ENCODE results near the gene MAP7D3.
"Not testable (repeated sequence)": the region's sequence is repeated elsewhere in the genome, so short reads cannot be mapped to it uniquely, and the experiment has no call there.

The MAP7D3 gene

DNA sequence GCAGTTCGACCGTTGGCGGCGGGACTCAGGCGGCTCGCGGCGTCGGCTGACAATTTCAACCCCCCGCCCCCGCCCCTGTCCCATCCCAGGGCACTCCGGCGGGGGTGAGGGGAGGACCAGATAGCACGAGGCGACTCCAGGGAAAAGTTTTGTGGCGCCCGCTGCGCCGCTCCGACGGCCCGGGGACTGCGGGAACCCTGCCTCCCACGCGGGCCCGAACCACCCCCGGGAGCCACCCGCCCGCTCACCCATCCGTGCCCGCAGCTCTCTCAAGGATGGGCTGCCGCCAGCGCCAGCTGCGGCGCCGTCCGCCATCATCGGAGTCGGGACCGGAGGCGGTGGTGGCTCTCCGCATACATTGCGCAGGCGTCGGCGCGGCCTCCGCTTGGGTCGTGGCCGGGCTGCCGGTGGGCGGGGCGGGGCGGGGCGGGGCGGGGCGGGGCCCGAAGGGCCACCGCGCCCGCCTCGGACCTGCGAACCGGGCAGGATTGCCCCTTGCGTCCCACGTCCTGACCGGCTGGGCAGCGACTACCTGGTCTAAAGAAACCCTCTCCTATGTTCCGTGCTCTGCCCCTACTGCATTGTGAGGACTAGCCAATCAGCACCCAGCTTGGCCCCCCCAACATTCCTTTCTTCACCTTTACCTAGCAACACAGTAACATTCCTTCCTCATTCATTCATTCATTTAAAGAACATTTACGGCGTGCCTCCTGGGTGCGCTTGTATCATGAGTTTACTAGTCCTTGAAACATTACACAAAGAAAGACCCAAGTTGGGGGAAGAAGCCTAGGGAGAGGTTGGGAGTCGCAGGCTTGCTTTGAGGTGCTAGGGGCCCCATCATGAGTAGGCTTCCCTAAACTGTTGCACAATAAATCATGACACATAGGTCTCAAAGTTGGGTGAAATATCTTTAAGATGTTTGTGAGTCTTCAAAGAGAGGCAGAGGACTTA, at the start of gene MAP7D3:
MAP7D3 (minus strand) TSS at position 360 of the 951 bp plus-strand sequence; CDS start at position 318, 42 bp downstream.
- peak; percentile 73 for DNase-seq

GRCh38 chrX:136300721-136301120, 49.5 kb upstream of the MAP7D3 start, which contains the start of gene ADGRG4:
Gene ADGRG4, plus strand, starts transcription at chrX:136300963. Its CDS starts 7,815 bp downstream, at chrX:136308778.
- not testable (repeated sequence) for DNase-seq

GRCh38 chrX:136295380-136295779, 44.2 kb upstream of the MAP7D3 start:
- no peak for DNase-seq

GRCh38 chrX:136292656-136293055, 41.5 kb upstream of the MAP7D3 start:
- DNase-seq: no peak

- no peak for DNase-seq
Observed at GRCh38 chrX:136291824-136292223, 40.6 kb upstream of the MAP7D3 start.

GRCh38 chrX:136286375-136286774, 35.2 kb upstream of the MAP7D3 start:
- DNase-seq: not testable (repeated sequence)

DNA sequence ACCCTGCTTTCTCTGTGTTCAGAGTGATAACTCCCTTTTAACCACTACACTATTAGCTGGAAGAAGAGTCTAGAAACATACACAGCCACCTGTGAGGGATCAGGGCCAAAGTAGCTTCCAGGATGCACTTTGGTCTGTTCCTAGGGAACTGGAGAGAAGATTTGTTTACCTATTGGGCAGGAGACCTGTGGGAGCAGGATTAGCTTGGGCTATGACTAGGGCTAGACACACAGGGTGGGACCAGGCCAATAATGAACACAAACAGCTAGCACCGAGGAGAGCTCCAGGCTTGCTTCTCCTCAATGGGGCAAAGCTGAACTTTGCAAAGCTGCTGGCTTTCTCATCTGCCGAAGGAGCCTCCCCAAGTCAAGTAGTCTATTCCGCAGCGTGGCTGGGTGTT, 24.4 kb upstream of the MAP7D3 start:
- DNase-seq: no peak

- DNase-seq: no peak
Observed at GRCh38 chrX:136273986-136274385, 22.8 kb upstream of the MAP7D3 start.

DNA sequence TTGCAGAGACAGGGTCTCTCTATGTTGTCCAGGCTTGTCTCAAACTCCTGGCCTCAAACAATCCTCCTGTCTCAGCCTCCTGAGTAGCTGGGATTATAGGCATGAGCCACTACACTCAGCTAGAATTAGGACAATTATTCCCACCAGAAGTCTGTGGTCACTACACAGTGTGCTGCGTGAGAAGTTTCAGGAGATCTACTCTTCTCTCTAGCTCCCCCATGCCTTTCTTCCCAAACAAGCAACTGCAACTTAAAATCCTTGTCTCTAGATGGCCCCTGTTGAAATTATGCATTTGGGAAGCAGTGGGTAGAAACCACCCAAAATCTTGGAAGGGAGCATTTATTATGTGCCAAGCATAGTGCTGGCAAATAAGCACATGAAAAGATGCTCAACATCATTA, 21.1 kb upstream of the MAP7D3 start:
- no peak for DNase-seq

- no peak for DNase-seq
Observed at GRCh38 chrX:136271300-136271699, 20.1 kb upstream of the MAP7D3 start.

DNA sequence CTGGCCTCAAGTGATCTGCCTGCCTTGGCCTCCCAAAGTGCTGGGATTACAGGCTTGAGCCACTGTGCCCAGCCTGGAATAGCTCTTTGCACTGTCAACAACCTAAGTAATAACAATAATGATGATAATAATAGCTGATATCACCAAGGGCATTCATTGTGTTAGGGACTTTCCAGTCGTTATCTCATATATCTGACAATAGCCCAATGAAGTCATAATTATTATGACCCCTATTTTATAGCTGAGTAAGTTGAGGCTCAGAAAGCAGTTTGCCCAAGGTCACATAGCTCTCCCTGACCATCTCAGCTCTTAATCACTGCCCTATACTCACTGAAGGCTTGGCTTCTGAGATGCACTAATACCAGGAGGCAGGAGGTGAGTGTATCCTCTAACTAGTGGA, 18.7 kb upstream of the MAP7D3 start:
- DNase-seq: no peak

DNA sequence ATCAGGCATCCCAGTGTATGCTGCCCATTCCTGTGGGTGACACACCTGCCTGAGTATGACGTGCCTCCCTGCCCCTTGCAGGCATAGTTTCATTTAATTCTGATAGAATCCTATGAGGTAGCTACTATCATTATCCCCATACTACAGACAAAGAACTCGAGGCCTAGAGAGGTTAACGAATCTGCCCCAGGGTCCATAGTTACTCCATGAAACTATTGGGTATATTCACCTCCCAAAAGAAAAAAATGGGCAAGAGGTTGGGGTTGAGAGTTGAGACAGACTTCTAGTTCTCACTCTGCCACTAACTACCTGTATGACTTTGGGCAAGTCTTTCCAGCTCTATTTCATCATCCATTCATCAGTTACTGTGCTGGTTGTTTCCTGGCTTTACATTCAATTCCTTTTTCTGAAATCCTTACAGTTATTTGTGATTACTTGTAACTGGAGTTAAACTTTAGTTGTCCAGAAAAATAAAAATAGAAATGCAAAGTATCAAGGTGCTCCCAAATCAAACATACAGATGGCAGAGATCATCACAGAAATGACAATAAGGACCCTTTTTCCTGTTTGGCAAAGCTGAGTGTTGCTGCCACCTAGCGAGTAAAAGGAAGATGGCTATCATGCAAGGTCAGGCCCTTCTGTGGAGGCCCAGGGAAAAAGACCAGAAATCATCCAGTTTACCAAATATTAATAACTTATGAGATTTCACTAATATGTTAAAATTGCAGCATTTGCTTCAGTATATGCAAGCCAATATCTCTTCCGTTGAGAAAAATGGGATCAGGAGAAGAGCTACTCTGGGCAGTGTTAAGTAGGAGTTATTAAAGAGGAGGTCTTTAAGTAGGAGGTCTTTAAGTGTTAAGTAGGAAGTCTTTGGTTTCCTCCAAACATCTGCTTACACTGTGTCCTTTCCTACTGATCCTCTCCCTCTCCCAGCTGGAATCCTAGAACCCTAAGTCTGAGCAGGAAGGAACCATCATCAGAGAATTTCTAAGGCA, 17.1 kb upstream of the MAP7D3 start:
- peak; percentile 35 for DNase-seq

DNA sequence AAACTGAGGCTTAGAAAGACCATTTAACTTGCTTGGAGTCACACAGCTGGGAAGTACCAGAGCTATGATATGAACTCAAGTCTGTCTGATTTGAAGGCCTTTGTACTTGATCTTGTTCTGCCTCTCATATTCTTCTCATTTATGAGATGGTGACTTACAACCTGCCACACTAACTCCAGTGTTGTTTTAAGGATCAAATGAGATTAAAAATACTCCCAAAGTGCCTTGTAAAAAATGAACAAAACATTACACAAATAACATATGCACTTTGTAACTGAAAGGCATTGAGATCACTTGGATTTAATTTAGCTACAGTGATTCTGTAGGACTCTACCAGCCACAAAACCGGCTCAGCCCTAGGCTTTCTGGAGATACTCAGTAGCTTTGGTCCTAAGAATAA, 15.6 kb upstream of the MAP7D3 start:
- DNase-seq: no peak

GRCh38 chrX:136262812-136263315, 11.7 kb upstream of the MAP7D3 start:
- DNase-seq: no peak

- no peak for DNase-seq
Observed at GRCh38 chrX:136262243-136262642, 11.0 kb upstream of the MAP7D3 start.

DNA sequence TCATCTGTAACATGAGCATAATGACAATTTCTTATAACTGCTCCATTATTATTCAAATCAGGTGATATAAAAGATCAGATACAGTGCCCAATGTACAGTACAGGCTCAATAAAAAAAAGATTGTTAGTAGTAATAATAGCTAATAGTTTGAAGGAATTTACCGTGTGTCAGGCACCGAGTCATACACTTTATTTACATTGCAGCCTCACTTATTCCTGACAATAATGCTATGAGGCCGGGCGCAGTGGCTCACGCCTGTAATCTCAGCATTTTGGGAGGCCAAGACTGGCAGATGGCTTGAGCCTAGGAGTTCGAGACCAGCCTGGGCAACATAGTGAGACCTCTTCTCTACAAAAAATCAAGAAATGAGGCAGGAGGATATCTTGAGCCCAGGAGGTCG, 10.1 kb upstream of the MAP7D3 start:
- DNase-seq: no peak

- DNase-seq: no peak
Observed at GRCh38 chrX:136260776-136261175, 9.6 kb upstream of the MAP7D3 start.

DNA sequence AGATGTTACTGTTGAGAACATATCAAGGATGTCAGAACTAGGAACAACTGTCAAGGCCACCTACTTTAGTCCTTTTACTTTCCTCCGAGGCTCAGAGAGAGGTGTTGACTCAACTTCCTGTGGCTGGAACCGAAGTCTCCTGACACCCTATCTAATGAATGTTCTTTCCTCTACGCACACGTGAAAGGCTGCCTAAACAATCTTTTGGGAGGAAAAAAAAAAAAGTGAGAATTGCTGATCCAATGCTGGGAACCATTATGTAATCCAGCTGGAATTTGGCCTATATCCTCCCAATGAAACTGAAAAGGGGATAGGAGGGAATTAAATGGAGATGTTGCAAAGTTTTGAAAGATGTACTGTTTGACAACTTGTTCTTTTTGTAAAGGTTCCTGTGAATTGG, 8.3 kb upstream of the MAP7D3 start:
- no peak for DNase-seq

GRCh38 chrX:136258951-136259350, 7.8 kb upstream of the MAP7D3 start:
- DNase-seq: no peak

DNA sequence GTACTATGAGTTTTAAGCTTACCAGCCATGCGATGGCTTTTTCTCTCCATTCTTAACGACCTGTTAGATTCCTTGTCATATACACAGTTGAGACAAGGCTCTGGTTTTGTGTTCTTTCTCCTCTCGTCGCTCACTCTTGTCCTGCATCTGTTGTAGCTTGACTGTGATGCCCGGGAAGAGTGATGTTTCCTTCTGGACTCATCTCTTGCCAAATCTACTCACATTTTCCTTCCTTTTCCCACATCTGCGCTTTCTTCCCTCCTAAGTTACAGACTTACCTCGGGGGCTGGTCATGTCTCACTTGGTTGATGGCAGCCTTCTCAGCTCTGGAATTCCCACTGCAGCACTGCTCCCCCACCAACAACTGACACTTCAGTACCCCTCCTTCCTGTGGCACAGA, 4.8 kb upstream of the MAP7D3 start:
- DNase-seq: no peak

DNA sequence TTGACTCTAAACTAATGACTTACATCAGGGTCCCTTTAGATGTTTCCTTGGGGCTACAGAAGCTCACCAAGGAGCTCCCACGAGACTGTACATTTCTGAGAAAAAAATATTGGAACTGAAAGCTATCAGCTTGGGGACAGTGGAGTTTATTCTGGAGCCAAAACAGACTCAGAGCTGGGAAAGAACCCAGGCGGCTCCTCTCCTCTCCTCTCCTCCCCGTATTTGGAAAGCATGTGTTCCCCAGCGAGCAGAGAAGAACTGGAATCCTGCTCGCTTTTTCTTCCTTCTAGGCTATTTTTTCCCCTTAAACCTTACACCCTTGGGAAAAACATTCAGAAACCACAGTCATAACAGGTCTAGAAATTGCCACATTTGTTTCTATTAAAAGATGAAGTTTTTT, 4.3 kb upstream of the MAP7D3 start:
- DNase-seq: no peak

- DNase-seq: peak; percentile 57
Observed at GRCh38 chrX:136250191-136251040, 784 bp downstream of the MAP7D3 start.

All from activated T-cell treated with anti-CD3 and anti-CD28 coated beads, Interleukin-2, amount 50 U/mL, for 1 hour (primary cell).